ENCODE results near the gene USP44.

DNA sequence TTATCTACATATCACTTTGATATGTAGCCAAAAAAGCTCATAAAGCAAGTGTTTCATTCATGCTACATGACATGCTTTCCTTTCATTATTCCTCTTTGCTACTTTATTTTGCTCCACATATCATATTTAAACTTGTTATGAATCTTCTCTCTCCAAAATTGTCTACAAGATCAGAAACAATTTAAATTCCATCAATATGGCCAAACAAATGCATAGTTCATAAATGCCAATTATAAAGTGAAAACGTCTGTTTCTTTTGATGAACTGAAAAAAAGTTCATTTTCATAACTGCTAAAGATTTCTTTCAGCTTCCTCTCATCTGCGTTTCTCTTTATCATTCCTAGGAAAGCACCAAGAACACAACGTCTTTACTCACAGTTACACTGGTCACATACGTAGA, 22.8 kb downstream of the USP44 start:
- TF ChIP-seq ZNF124 (CRISPR knock-in tag; IDR thresholded peaks at IDR 0.05) (no peak), ZBTB8A (CRISPR knock-in tag; IDR thresholded peaks at IDR 0.05; ENCODE audit: borderline replicate concordance, low read depth) (no peak), REST (IDR thresholded peaks at IDR 0.05; ENCODE audit: borderline replicate concordance in 1 of 2, low read depth in 1 of 2, low read length in 2 of 2) (no peak), RNF2 (conservative IDR thresholded peaks at IDR 0.05; ENCODE audit: low read depth) (no peak)
- TF ChIP-seq, protein P1, sequence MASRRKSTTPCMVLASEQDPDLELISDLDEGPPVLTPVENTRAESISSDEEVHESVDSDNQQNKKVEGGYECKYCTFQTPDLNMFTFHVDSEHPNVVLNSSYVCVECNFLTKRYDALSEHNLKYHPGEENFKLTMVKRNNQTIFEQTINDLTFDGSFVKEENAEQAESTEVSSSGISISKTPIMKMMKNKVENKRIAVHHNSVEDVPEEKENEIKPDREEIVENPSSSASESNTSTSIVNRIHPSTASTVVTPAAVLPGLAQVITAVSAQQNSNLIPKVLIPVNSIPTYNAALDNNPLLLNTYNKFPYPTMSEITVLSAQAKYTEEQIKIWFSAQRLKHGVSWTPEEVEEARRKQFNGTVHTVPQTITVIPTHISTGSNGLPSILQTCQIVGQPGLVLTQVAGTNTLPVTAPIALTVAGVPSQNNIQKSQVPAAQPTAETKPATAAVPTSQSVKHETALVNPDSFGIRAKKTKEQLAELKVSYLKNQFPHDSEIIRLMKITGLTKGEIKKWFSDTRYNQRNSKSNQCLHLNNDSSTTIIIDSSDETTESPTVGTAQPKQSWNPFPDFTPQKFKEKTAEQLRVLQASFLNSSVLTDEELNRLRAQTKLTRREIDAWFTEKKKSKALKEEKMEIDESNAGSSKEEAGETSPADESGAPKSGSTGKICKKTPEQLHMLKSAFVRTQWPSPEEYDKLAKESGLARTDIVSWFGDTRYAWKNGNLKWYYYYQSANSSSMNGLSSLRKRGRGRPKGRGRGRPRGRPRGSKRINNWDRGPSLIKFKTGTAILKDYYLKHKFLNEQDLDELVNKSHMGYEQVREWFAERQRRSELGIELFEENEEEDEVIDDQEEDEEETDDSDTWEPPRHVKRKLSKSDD (CRISPR knock-in tag; IDR thresholded peaks at IDR 0.05; ENCODE audit: low read depth): no peak
- TF ChIP-seq, protein P2, sequence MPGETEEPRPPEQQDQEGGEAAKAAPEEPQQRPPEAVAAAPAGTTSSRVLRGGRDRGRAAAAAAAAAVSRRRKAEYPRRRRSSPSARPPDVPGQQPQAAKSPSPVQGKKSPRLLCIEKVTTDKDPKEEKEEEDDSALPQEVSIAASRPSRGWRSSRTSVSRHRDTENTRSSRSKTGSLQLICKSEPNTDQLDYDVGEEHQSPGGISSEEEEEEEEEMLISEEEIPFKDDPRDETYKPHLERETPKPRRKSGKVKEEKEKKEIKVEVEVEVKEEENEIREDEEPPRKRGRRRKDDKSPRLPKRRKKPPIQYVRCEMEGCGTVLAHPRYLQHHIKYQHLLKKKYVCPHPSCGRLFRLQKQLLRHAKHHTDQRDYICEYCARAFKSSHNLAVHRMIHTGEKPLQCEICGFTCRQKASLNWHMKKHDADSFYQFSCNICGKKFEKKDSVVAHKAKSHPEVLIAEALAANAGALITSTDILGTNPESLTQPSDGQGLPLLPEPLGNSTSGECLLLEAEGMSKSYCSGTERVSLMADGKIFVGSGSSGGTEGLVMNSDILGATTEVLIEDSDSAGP (CRISPR knock-in tag; IDR thresholded peaks at IDR 0.05; ENCODE audit: borderline replicate concordance): no peak
- TF ChIP-seq, protein P3, sequence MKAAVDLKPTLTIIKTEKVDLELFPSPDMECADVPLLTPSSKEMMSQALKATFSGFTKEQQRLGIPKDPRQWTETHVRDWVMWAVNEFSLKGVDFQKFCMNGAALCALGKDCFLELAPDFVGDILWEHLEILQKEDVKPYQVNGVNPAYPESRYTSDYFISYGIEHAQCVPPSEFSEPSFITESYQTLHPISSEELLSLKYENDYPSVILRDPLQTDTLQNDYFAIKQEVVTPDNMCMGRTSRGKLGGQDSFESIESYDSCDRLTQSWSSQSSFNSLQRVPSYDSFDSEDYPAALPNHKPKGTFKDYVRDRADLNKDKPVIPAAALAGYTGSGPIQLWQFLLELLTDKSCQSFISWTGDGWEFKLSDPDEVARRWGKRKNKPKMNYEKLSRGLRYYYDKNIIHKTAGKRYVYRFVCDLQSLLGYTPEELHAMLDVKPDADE (CRISPR knock-in tag; IDR thresholded peaks at IDR 0.05): no peak

Data from HepG2 (cell line).